Duodenal mucosa (tissue), 2 donors: ENCODE results near the gene AAK1.

Experiments
- H3K27ac ChIP-seq: one replicate; pipeline ENCODE4 v1.7.0; 2013; ENCODE audit warnings: low read depth, low read length
- H3K27me3 ChIP-seq, 2 donors: one replicate each; pipeline ENCODE4 v1.7.0; 2013; ENCODE audit warnings: low read length in 2 of 2, control low read depth in 1 of 2; ENCODE audit not compliant: insufficient read depth in 2 of 2, control insufficient read depth in 1 of 2
- H3K36me3 ChIP-seq, 2 donors: one replicate each; pipeline ENCODE4 v1.7.0; 2013; ENCODE audit warnings: low read length in 2 of 2, control low read depth in 1 of 2; ENCODE audit not compliant: insufficient read depth in 2 of 2, control insufficient read depth in 1 of 2
- H3K4me1 ChIP-seq, 2 donors: one replicate each; pipeline ENCODE4 v1.7.0; 2013; ENCODE audit warnings: low read length in 2 of 2, control low read depth in 1 of 2; ENCODE audit not compliant: insufficient read depth in 2 of 2, control insufficient read depth in 1 of 2
- H3K4me3 ChIP-seq, 2 donors: one replicate each; pipeline ENCODE4 v1.7.0; 2013; ENCODE audit warnings: low read length in 2 of 2, low read depth in 1 of 2
- H3K9ac ChIP-seq, 2 donors: one replicate each; pipeline ENCODE4 v1.7.0; 2013; ENCODE audit warnings: low read length in 2 of 2, low read depth in 1 of 2
- H3K9me3 ChIP-seq, 2 donors: one replicate each; pipeline ENCODE4 v1.7.0; 2013; ENCODE audit warnings: low read length in 2 of 2, control low read depth in 1 of 2; ENCODE audit not compliant: control insufficient read depth in 1 of 2

Gene AAK1

GRCh38 chr2:69538249-69538648 lies 105.3 kb downstream of the AAK1 start:
- no peak overlapping the region for H3K4me3 ChIP-seq
- H3K27me3 ChIP-seq, result no peaks in the 10 kb centered on the region
- H3K36me3 ChIP-seq, result peaks cover 4 to 31% of the 10 kb centered on the region in 2 donors
- peaks cover 0 to 4% of the 10 kb centered on the region in 2 donors for H3K9me3 ChIP-seq
- H3K27ac ChIP-seq, result no peak overlapping the region
- H3K4me1 ChIP-seq, result peaks cover 14 to 30% of the 10 kb centered on the region in 2 donors
- no peak overlapping the region for H3K9ac ChIP-seq

GRCh38 chr2:69535817-69536241 lies 107.7 kb downstream of the AAK1 start:
- no peak overlapping the region for H3K9ac ChIP-seq
- H3K36me3 ChIP-seq, result peaks cover 10 to 41% of the 10 kb centered on the region in 2 donors
- peaks cover 14 to 30% of the 10 kb centered on the region in 2 donors for H3K4me1 ChIP-seq
- peaks cover 0 to 4% of the 10 kb centered on the region in 2 donors for H3K9me3 ChIP-seq
- peak overlapping the region; percentile 12 to 32 for H3K4me3 ChIP-seq
- no peak overlapping the region for H3K27ac ChIP-seq
- H3K27me3 ChIP-seq, result no peaks in the 10 kb centered on the region

- Histone ChIP-seq H3K9ac (no peak overlapping the region), H3K4me1 (peaks cover 8 to 11% of the 10 kb centered on the region in 2 donors), H3K36me3 (peaks cover 13 to 51% of the 10 kb centered on the region in 2 donors), H3K27me3 (no peaks in the 10 kb centered on the region), H3K9me3 (peaks cover 0 to 4% of the 10 kb centered on the region in 2 donors), H3K4me3 (no peak overlapping the region), H3K27ac (no peak overlapping the region)
These were observed 112.4 kb downstream of the AAK1 start for GRCh38 chr2:69531186-69531585.

GRCh38 chr2:69529480-69529879 lies 114.1 kb downstream of the AAK1 start:
- Histone ChIP-seq H3K27ac (no peak overlapping the region), H3K27me3 (no peaks in the 10 kb centered on the region), H3K4me1 (no peaks in the 10 kb centered on the region), H3K36me3 (peaks cover 27 to 53% of the 10 kb centered on the region in 2 donors), H3K4me3 (no peak overlapping the region), H3K9ac (no peak overlapping the region), H3K9me3 (peaks cover 0 to 4% of the 10 kb centered on the region in 2 donors)

- no peaks in the 10 kb centered on the region for H3K27me3 ChIP-seq
- H3K9me3 ChIP-seq, result no peaks in the 10 kb centered on the region
- no peak overlapping the region for H3K4me3 ChIP-seq
- peaks cover 21 to 56% of the 10 kb centered on the region in 2 donors for H3K36me3 ChIP-seq
- no peaks in the 10 kb centered on the region for H3K4me1 ChIP-seq
- H3K27ac ChIP-seq, result no peak overlapping the region
- H3K9ac ChIP-seq, result no peak overlapping the region
These were observed 118.3 kb downstream of the AAK1 start for GRCh38 chr2:69525261-69525660.

- Histone ChIP-seq H3K27ac (no peak overlapping the region), H3K9ac (no peak overlapping the region), H3K27me3 (no peaks in the 10 kb centered on the region), H3K9me3 (no peaks in the 10 kb centered on the region), H3K4me1 (no peaks in the 10 kb centered on the region), H3K36me3 (peaks cover 21 to 56% of the 10 kb centered on the region in 2 donors), H3K4me3 (no peak overlapping the region)
These were observed 118.7 kb downstream of the AAK1 start for GRCh38 chr2:69524799-69525198.

GRCh38 chr2:69521747-69522146 lies 121.8 kb downstream of the AAK1 start:
- Histone ChIP-seq H3K9ac (no peak overlapping the region), H3K36me3 (peaks cover 29 to 70% of the 10 kb centered on the region in 2 donors), H3K27me3 (no peaks in the 10 kb centered on the region), H3K4me3 (no peak overlapping the region), H3K27ac (no peak overlapping the region), H3K9me3 (no peaks in the 10 kb centered on the region), H3K4me1 (no peaks in the 10 kb centered on the region)

GRCh38 chr2:69518841-69519240 lies 124.7 kb downstream of the AAK1 start:
- Histone ChIP-seq H3K4me1 (no peaks in the 10 kb centered on the region), H3K36me3 (peaks cover 17 to 60% of the 10 kb centered on the region in 2 donors), H3K9me3 (no peaks in the 10 kb centered on the region), H3K9ac (no peak overlapping the region), H3K27me3 (no peaks in the 10 kb centered on the region), H3K27ac (no peak overlapping the region), H3K4me3 (no peak overlapping the region)

- H3K9me3 ChIP-seq, result no peaks in the 10 kb centered on the region
- no peaks in the 10 kb centered on the region for H3K4me1 ChIP-seq
- no peak overlapping the region for H3K9ac ChIP-seq
- no peak overlapping the region for H3K4me3 ChIP-seq
- no peak overlapping the region for H3K27ac ChIP-seq
- peaks cover 24 to 59% of the 10 kb centered on the region in 2 donors for H3K36me3 ChIP-seq
- H3K27me3 ChIP-seq, result no peaks in the 10 kb centered on the region
These were observed 126.1 kb downstream of the AAK1 start for GRCh38 chr2:69517410-69517809.

- Histone ChIP-seq H3K9ac (no peak overlapping the region), H3K9me3 (no peaks in the 10 kb centered on the region), H3K36me3 (peaks cover 28 to 57% of the 10 kb centered on the region in 2 donors), H3K4me1 (no peaks in the 10 kb centered on the region), H3K27me3 (no peaks in the 10 kb centered on the region), H3K4me3 (no peak overlapping the region), H3K27ac (no peak overlapping the region)
These were observed 128.7 kb downstream of the AAK1 start for GRCh38 chr2:69514819-69515218.

GRCh38 chr2:69514406-69514805 lies 129.1 kb downstream of the AAK1 start:
- Histone ChIP-seq H3K27ac (no peak overlapping the region), H3K4me1 (peaks cover 0 to 1% of the 10 kb centered on the region in 2 donors), H3K4me3 (no peak overlapping the region), H3K36me3 (peaks cover 26 to 54% of the 10 kb centered on the region in 2 donors), H3K9me3 (no peaks in the 10 kb centered on the region), H3K9ac (no peak overlapping the region), H3K27me3 (no peaks in the 10 kb centered on the region)
